CD1c-positive myeloid dendritic cell (primary cell): ENCODE measurements around the gene ETS1.
A peak's percentile ranks its signal among the peaks of the same experiment; 100 is the strongest.

Experiments
- DNase-seq: peaks from one replicate; pipeline ENCODE4 v3.0.0-alpha.2; 2016; ENCODE audit errors: extremely low spot score

Gene ETS1

GRCh38 chr11:128587415-128587814, at the start of gene ETS1:
TSS of gene ETS1 (minus strand) at chr11:128587558. CDS start at chr11:128573130, 14,428 bp downstream.
- no peak for DNase-seq

DNA sequence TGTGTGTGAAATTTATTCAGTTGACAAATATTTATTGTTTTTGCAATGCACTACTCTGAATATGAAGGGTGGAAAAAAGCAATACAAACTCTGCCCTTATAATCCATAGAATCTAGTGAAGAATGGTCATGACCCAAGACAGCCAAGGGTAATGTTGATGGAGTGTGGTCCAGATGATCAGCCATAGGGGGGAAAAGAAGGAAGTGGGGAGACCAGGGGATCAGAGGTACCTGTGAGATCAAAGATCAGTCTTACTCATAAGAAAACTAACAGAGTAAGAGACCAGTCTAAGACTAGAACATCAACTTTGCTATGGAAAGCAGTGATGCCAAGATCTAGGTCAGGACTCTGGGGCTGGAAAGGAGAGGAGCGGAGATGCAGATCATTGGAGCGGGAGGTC, 47.0 kb upstream of the ETS1 start:
- no peak for DNase-seq

DNA sequence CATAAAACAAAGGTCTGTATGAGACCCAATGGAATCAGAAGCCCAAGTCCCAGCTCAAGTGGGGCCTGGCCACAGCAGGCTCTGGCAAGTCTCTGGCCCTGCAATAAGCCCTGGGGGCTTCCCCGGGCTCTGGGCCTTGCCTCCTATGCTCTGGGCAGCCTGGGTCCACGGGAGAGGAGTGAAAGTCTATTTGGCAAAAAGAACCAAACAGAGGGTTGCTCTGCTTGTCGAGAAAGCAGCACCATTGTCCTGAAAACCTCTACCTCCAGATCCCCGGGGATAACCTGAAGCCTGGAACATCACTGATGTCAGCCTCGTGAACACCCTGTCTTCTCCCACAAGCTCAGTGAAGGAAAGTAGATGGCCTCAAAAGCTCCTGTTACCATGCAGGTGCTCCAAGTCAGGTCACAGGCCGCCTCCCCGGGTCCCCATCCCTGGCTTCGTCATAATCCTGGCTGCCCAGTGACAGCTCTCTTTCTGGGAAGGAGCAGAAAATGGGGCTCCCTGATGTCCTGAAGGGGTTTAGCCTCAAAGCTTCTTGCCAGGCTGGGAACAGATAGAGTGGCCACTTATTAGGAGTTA, 46.1 kb upstream of the ETS1 start:
- DNase-seq = no peak

DNA sequence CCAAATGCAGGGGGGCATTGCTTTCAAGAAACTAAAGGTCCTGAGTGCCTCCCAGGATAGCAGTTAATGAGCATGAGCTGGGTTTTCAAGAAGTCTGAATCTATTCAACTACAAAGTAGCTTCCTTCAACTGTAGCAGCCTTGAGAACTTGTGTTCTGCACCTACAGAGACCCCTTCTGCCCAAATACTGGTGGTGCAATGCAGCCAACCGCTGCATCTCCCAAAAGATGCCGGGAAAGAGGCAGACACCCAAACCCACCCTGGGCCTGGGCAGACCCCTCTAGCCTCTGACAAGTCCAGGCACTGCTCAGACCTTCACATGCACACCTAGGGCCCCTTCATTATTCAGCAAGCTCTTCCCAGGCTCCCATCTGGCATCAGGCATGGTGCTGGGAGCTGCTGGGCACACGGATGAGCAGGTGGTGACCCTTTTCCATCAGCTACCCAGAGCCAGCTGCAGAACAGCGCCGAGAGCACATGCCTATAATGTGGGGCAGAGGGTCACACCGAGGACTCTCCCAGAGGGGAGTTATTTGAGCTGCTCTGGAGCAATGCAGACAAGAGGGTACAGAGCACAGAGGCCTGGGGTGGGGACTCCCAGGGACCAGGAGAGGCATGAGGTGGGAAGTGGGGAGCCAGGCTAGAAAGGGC, 44.9 kb upstream of the ETS1 start:
- DNase-seq = peak; percentile 32

DNA sequence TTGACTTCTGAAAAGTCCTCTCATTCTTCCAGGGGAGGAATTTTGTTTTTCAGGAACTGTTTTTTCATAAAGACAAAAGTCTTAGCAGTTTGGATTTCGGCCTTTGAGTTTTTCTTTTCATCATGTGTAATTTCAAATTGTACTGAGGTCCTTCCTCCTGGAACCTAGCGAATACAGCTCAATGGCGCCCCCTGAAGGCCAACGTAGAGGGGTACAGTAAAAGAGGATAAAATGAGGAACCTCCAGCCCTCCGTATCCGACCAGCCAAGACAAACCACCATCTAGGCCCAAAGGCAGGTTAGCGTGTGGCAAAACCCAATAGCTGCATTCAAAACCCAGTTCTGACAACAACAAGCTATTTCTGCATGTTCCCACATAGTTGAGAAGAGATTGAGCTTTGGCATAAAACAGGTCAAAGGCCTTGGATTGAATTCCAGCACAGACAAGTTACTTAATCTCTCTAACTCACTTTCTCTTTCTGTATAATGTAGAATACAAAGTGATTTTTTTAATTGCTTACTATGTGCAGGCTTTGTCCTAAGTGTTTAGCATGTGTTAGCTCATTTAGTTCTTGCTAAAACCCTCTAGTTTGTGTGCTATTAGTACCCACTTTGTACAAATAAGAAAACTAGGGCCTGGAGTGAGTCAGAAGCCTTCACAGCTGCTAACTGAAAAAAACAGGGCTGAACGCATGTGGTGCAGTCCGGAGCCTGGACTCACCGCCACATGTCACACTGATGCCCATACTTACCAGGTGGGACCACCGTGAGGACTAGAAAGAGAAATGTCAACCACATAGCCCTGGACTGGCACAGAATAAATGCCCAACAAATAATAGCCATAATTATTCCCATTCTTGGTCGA, 43.2 kb upstream of the ETS1 start:
- peak; percentile 94 for DNase-seq

DNA sequence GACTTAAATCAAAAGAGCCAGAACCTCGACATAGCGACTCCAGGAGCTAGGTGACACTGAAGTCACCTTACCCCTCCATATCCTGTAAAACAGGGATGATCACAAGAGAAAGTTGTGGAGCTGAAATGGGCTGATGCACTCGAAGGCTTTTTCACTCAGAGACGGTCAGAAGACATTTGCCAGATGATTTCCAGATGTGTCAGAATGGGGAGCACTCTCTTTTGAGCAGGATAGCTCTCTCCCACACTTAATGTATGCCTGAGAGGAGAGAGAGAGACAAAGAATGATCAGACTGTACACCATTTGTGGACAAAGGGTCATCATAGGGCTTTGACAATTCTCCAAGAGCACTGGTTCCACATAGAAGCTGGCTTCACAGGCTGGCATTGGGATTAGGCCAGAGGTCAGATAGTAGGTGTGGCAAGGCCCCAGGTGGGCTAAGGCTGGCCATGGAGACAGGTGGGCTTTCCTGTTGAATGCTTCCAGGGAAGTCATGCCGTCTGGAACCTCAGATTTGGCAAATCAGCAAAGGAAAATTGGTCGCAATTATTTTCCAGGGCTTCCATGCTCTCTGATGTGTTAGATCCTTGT, 42.3 kb upstream of the ETS1 start:
- no peak for DNase-seq

DNA sequence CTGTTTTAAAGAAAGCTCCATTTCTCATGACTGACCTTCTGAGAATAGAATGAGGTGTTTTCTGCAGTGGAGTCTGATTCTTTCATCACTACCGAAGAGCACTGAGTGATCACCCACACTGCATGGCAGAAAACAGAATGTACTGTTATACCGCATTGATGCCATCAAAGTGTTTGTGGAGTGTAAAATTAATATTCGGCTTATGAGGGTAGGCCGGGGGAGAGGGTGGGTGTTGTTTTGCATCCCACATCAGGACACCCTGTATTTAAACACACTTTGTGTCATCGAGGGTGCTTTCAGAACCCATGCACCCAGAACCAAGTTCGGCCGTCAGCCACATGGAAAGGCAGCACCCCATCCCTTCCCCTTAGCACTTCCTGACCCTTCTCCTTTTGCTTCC, 41.3 kb upstream of the ETS1 start:
- DNase-seq = no peak

DNA sequence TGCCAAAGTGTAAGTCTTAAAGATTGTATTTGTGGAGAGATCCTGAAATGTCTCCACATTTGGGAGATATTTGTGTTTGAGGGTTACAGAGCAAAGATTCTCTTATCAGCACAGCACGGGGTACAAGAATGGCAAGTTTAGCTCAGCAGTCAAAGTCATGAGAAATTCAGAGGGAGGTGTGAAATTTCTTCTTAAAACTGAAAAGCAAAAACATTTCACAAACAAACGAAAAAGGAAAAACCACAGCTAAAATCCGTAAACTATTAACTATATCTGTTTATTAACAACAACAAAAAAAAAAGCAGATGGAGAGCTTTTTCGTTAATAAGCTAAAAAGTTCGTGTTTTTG, 40.9 kb upstream of the ETS1 start:
- no peak for DNase-seq

DNA sequence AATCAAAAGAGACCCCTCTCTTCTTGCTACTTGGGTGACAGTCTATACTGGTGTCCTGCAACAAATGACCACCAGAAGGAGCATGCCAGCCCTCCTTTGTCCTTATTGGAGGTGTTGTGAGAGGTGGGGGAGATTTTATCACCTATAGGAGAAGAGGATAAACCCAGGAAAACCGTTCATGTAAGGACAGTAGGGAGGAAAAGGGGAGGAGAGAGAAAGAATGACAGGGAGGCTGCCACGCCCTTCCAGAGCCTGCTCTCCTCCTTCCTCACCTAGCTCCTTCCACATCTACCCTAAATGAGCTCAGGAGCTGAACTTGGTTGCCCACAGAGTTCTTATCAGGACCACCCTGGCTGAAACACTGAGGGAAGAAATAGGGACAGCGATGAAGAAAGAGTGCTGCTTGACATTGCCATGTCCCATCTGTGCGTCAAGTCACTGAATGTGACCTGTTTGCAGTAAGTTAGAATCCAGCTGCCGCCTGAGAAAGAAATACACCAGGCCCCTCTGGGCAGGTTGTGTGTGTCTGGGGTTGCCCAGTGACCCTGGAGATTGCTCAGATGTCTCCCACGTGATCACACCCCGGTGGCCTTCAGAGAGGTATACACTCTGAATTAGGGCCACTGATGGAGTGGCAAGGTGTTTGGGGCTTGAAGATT, 40.4 kb upstream of the ETS1 start:
- no peak for DNase-seq

- no peak for DNase-seq
These were observed 39.7 kb upstream of the ETS1 start for GRCh38 chr11:128626913-128627665.

DNA sequence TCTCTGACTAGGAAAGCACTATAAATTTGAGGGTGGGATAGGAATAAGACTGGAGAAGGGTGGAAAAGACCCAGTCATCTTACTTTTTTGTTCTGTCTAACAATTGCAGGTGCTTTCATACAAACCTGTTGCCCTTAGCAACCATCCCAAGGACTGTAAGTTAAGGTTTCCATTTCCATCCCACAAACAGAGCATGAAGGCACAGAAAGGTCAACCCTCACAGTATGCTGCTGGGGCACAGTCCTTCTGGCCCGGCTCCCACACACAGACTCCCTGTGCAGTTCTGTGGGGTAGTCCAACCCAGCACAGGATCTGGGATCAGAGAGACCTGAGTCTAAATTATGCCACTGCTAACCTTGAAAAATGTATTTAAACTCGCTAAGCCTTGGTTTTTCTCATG, 38.4 kb upstream of the ETS1 start:
- no peak for DNase-seq

DNA sequence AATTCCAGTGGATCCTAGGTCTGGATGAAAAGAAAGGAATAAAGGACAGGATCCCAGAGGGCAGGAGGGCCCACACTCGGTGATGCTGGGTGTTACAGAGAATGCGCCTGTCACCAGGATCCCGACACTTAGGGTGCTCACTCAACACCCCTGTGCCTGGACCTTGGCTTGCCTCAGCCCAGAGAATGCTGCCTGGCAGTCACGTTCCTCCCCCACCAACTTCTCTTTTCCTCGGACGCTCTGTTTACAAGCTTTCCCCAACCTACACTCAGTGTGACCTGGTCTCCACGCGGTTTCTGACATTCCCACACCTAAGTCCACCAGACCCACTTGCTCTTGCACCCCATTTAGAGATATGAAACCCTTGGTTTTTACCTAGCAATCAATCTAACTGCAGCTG, 38.0 kb upstream of the ETS1 start:
- peak; percentile 51 for DNase-seq

DNA sequence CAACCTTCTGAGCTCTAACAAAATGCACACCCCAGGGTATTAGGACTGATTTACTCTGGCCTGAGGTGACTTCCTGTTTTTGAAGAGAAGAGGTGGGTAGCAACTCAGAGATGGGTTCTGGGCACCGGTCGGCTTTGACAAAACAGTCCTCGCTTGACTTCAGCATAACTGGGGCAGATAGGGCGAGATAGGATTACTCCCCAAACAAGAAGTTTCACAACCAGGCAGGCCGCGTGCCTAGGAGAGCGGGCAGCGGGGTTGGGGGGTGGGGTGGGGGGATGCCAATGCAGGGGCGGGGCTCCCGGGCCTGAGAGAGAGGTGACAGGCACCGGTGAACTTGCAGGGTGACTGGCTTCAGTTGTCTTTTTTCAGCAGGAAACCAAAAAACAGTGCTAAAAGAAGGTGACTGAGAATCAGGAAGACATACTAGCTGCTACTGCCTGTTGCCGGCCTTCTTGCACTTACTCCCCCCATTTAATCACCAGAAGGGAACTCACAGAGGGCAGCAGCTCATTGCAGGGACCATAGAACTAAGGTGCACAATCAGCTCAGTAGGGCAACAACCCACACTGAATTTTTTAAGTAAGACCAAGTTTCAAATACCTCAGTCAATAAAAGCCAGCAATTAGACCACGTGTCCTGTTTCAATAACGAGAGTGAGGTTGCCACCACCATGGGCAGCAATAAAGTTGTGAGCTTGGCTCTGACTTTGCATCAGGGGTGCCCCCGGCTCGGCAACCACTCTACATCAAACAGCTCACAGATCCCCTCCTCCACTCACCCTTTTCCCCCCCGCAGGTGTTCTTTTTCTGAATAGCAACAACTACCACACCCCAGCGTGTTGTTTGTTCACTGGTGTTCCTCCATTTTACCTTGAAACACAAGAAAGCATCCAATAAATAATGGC, 37.2 kb upstream of the ETS1 start:
- DNase-seq = peak; percentile 55

- no peak for DNase-seq
These were observed 35.7 kb upstream of the ETS1 start for GRCh38 chr11:128623091-128623490.

GRCh38 chr11:128621601-128622501, 34.5 kb upstream of the ETS1 start:
- DNase-seq = no peak

DNA sequence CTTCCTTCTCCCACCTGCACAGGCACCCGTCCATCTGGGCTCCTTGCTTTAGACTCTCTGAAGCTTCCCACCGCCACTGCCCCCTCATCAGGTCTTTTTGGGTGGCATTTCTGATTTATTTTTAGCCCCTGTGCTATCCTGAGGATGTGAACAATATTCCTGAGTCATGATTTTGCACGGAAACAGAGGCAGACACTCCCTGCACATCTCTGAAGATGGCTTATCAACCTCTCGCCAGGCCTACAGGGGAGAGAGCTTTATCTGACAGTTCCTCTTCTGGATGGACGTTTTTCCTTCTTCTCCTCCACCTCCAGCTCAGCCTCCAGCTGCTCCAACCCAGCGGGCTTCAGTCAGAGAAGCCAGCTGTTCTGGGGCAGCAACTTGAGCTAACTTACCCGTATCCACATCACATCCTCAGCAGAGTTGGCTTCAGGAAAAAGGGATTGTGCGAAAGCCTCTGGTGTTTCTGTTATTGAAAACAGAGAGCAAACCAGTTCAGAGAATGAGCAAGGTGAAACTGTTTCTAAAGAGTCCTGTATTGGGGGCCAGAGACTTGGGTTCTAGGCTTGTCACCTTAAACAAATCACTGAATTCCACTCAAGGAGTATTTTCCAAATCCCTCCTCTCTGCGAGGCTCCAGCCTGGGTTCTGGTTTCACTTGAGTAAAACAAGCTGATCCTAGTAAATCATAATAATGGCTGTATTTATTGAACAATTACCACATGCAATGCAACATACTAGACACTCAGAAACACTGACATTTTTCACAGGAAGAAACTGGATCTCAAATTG, 33.1 kb upstream of the ETS1 start:
- DNase-seq = no peak

DNA sequence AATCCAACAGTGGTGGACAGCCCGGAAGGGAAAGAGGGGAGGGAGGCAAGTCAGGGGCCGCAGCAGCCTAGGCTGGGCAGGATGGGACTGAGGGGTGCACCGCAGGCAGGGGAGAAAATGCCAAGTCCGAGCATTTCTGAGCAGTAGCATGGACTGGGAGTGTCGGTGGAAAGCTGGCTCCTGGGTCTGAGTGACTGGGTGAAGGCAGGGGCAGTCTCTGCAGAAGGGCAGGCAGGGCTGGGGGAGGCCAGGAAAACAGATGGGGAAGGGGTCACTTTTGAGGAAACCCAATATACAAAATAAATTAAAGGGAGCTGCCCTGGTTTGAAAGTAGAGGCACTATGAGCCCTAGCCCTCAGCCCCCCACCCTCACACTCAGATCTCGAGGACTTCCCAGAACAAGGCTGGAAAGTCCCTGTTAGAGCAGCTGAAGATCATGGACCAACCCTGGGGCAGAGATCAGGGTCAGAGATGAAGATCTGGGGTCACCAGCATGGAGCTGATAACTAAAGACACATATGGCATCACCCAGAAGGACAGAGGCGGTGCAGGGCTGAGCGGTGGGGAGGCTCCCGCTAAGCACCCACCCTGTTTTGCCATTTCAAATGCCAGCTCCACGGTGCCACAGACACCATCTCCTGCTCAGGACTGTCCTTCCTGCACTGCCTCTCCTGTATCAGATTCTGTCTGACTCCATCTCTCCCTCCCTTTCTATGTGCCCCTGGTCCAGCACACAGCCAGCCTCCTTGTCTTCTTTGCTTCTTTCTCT, 32.4 kb upstream of the ETS1 start:
- DNase-seq = no peak

DNA sequence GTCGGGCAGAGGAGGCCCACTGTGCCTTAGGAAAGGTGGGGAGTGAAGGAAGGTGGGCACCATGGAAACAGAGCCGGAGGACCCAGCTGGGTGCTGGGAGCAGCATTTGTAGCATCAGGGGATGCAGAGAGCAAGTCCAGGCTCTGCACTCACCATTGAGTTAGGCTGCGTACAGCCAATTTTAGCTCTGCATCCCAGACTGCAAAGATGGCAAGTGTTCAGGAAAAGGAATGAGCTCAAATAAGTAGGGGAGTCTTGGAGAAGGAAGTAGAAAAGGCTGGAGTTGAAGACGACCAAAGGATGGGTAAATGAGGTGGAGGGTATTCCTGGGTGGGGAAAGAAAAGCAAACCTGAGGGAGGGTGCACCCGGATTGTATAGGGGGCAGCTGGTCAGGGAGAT, 31.6 kb upstream of the ETS1 start:
- DNase-seq = no peak
